HG03342 (cell line): ENCODE measurements around the gene CPT1B.
"Not testable (repeated sequence)": the region's sequence is repeated elsewhere in the genome, so short reads cannot be mapped to it uniquely, and the experiment has no call there.

Experiments
- ATAC-seq: cut with Tn5 transposase; IDR thresholded peaks from one replicate; pipeline ENCODE4 v1.9.1; 2021; ENCODE audit warnings: mild to moderate bottlenecking, moderate library complexity; ENCODE audit not compliant: unreplicated experiment

The CPT1B gene

GRCh38 chr22:50610041-50610451 is 31.8 kb upstream of the CPT1B start:
- ATAC-seq, result no peak

GRCh38 chr22:50609599-50609998 is 31.4 kb upstream of the CPT1B start:
- ATAC-seq, result no peak

GRCh38 chr22:50608996-50609395 is 30.8 kb upstream of the CPT1B start:
- ATAC-seq, result no peak

- not testable (repeated sequence) for ATAC-seq
These were observed 30.0 kb upstream of the CPT1B start for GRCh38 chr22:50608058-50608840.

- no peak for ATAC-seq
These were observed 29.4 kb upstream of the CPT1B start for GRCh38 chr22:50607659-50608020.

- ATAC-seq, result no peak
These were observed 28.9 kb upstream of the CPT1B start for GRCh38 chr22:50606946-50607658.

- no peak for ATAC-seq
These were observed 28.1 kb upstream of the CPT1B start for GRCh38 chr22:50606165-50606945.

GRCh38 chr22:50605613-50606074 is 27.4 kb upstream of the CPT1B start:
- no peak for ATAC-seq

GRCh38 chr22:50605002-50605612 is 26.9 kb upstream of the CPT1B start:
- ATAC-seq, result no peak

GRCh38 chr22:50604256-50605001 is 26.2 kb upstream of the CPT1B start:
- ATAC-seq, result no peak

GRCh38 chr22:50603511-50604255 is 25.5 kb upstream of the CPT1B start:
- no peak for ATAC-seq

GRCh38 chr22:50602338-50602700 is 24.1 kb upstream of the CPT1B start:
- ATAC-seq, result no peak

- no peak for ATAC-seq
These were observed 23.6 kb upstream of the CPT1B start for GRCh38 chr22:50601669-50602337.

- ATAC-seq, result no peak
These were observed 22.9 kb upstream of the CPT1B start for GRCh38 chr22:50600967-50601668.

GRCh38 chr22:50600538-50600937 is 22.3 kb upstream of the CPT1B start, which contains the start of gene MAPK8IP2:
TSS of gene MAPK8IP2 (plus strand) at chr22:50600793. CDS start at chr22:50600819, 26 bp downstream.
- no peak for ATAC-seq

GRCh38 chr22:50599816-50600455 is 21.7 kb upstream of the CPT1B start:
- ATAC-seq, result no peak

GRCh38 chr22:50597097-50597496 is 18.9 kb upstream of the CPT1B start:
- no peak for ATAC-seq

- ATAC-seq, result no peak
These were observed 17.0 kb upstream of the CPT1B start for GRCh38 chr22:50595189-50595588.
